GM12891 (cell line): Measurements from ENCODE around the gene TANGO6.

Experiments
- PAX5 ChIP-seq: IDR thresholded peaks from 2 replicates; pipeline ENCODE4 v1.6.1; 2011; ENCODE audit warnings: low read length, moderate library complexity, mild to moderate bottlenecking; ENCODE audit not compliant: insufficient read depth, severe bottlenecking
- POLR2A ChIP-seq: IDR thresholded peaks from 2 replicates; pipeline ENCODE4 v1.6.1; 2011; ENCODE audit warnings: low read depth, low read length, control low read depth
- POLR2AphosphoS5 ChIP-seq: IDR thresholded peaks from 2 replicates; pipeline ENCODE4 v1.6.1; 2011; ENCODE audit warnings: low read depth, low read length, control low read depth
- POU2F2 ChIP-seq: IDR thresholded peaks from 2 replicates; pipeline ENCODE4 v1.6.1; 2011; ENCODE audit warnings: low read depth, mild to moderate bottlenecking, control low read depth, low read length, moderate library complexity
- SPI1 ChIP-seq: IDR thresholded peaks from 2 replicates; pipeline ENCODE4 v1.6.1; 2011; ENCODE audit warnings: low read depth, low read length, control low read depth
- TAF1 ChIP-seq: IDR thresholded peaks from 2 replicates; pipeline ENCODE4 v1.6.1; 2011; ENCODE audit warnings: low read depth, low read length, control low read depth

GRCh38 chr16:69114976-69115355 lies 271.6 kb downstream of the TANGO6 start:
- TF ChIP-seq TAF1: no peak
- no peak for TF ChIP-seq POLR2AphosphoS5
- TF ChIP-seq POLR2A: no peak
- TF ChIP-seq SPI1: no peak
- no peak for TF ChIP-seq POU2F2
- TF ChIP-seq PAX5: no peak
